GM12872 (cell line): ENCODE results near the gene RBMS1.

Experiments
- CTCF ChIP-seq: IDR thresholded peaks from 3 replicates; pipeline ENCODE4 v1.5.1; 2011; ENCODE audit warnings: low read depth, mild to moderate bottlenecking, low read length, moderate library complexity; ENCODE audit not compliant: insufficient read depth

Gene RBMS1

GRCh38 chr2:160440888-160441287 lies 52.7 kb downstream of the RBMS1 start:
- no peak for TF ChIP-seq CTCF

- TF ChIP-seq CTCF: no peak
These were observed 56.3 kb downstream of the RBMS1 start for GRCh38 chr2:160437273-160437672.

- no peak for TF ChIP-seq CTCF
These were observed 59.2 kb downstream of the RBMS1 start for GRCh38 chr2:160434254-160434948.

- TF ChIP-seq CTCF: no peak
These were observed 60.0 kb downstream of the RBMS1 start for GRCh38 chr2:160433466-160434140.

- no peak for TF ChIP-seq CTCF
These were observed 61.0 kb downstream of the RBMS1 start for GRCh38 chr2:160432633-160433032.

- no peak for TF ChIP-seq CTCF
These were observed 62.2 kb downstream of the RBMS1 start for GRCh38 chr2:160431441-160431840.

- TF ChIP-seq CTCF: no peak
These were observed 63.6 kb downstream of the RBMS1 start for GRCh38 chr2:160430001-160430344.
